ENCODE results near the gene KCNT1. TPM values are rescaled to one million over a fixed set of nuclear protein-coding genes. Genes with fewer than 3 reads are reported as not detected.

The KCNT1 gene
- total RNA-seq, 1 donor from 2014 or later = not detected

- no peak for ATAC-seq
Measured at GRCh38 chr9:135728436-135729110, 26.6 kb downstream of the KCNT1 start.

- ATAC-seq = no peak
Measured at GRCh38 chr9:135729480-135729879, 27.5 kb downstream of the KCNT1 start.

- ATAC-seq = no peak
Measured at GRCh38 chr9:135731454-135731853, 29.5 kb downstream of the KCNT1 start.

GRCh38 chr9:135732569-135733257 lies 30.7 kb downstream of the KCNT1 start:
- no peak for ATAC-seq

GRCh38 chr9:135734616-135735144 lies 32.7 kb downstream of the KCNT1 start:
- no peak for ATAC-seq

GRCh38 chr9:135736272-135736978 lies 34.4 kb downstream of the KCNT1 start:
- no peak for ATAC-seq

GRCh38 chr9:135736979-135737839 lies 35.2 kb downstream of the KCNT1 start:
- no peak for ATAC-seq

- ATAC-seq = no peak
Measured at GRCh38 chr9:135737840-135738521, 36.0 kb downstream of the KCNT1 start.

- ATAC-seq = no peak
Measured at GRCh38 chr9:135739271-135740220, 37.6 kb downstream of the KCNT1 start.

GRCh38 chr9:135741276-135742219 lies 39.6 kb downstream of the KCNT1 start:
- no peak for ATAC-seq

- no peak for ATAC-seq
Measured at GRCh38 chr9:135743021-135743420, 41.0 kb downstream of the KCNT1 start.

GRCh38 chr9:135743546-135744332 lies 41.8 kb downstream of the KCNT1 start:
- ATAC-seq = no peak

- ATAC-seq = no peak
Measured at GRCh38 chr9:135744333-135745070, 42.5 kb downstream of the KCNT1 start.

GRCh38 chr9:135745189-135745588 lies 43.2 kb downstream of the KCNT1 start:
- ATAC-seq = no peak

- no peak for ATAC-seq
Measured at GRCh38 chr9:135745686-135746324, 43.8 kb downstream of the KCNT1 start.

GRCh38 chr9:135746565-135746964 lies 44.6 kb downstream of the KCNT1 start:
- no peak for ATAC-seq

- no peak for ATAC-seq
Measured at GRCh38 chr9:135747311-135747710, 45.3 kb downstream of the KCNT1 start.
